GM19463 (cell line): Measurements from ENCODE around the gene NDUFS4.
"Not testable (repeated sequence)": the region's sequence is repeated elsewhere in the genome, so short reads cannot be mapped to it uniquely, and the experiment has no call there.

Experiments
- ATAC-seq: cut with Tn5 transposase; IDR thresholded peaks from one replicate; pipeline ENCODE4 v1.9.1; 2021; ENCODE audit warnings: mild to moderate bottlenecking, moderate library complexity; ENCODE audit not compliant: unreplicated experiment

NDUFS4 gene

GRCh38 chr5:53649352-53649751 lies 88.9 kb downstream of the NDUFS4 start:
- ATAC-seq: no peak

- ATAC-seq: not testable (repeated sequence)
Observed at GRCh38 chr5:53660573-53660972, 100.1 kb downstream of the NDUFS4 start.

GRCh38 chr5:53665313-53665712 lies 104.9 kb downstream of the NDUFS4 start:
- ATAC-seq: not testable (repeated sequence)

GRCh38 chr5:53667621-53668020 lies 107.2 kb downstream of the NDUFS4 start:
- ATAC-seq: no peak

GRCh38 chr5:53671447-53671846 lies 111.0 kb downstream of the NDUFS4 start:
- ATAC-seq: no peak

GRCh38 chr5:53674121-53674520 lies 113.7 kb downstream of the NDUFS4 start:
- ATAC-seq: no peak

GRCh38 chr5:53677632-53678031 lies 117.2 kb downstream of the NDUFS4 start:
- ATAC-seq: no peak

- no peak for ATAC-seq
Observed at GRCh38 chr5:53678981-53679660, 118.7 kb downstream of the NDUFS4 start.

- no peak for ATAC-seq
Observed at GRCh38 chr5:53681079-53681478, 120.6 kb downstream of the NDUFS4 start.

GRCh38 chr5:53691014-53691413 lies 130.6 kb downstream of the NDUFS4 start:
- ATAC-seq: no peak

- ATAC-seq: no peak
Observed at GRCh38 chr5:53694520-53695022, 134.1 kb downstream of the NDUFS4 start.

GRCh38 chr5:53710405-53710804 lies 150.0 kb downstream of the NDUFS4 start:
- not testable (repeated sequence) for ATAC-seq

GRCh38 chr5:53712327-53712726 lies 151.9 kb downstream of the NDUFS4 start:
- no peak for ATAC-seq

GRCh38 chr5:53713978-53714666 lies 153.7 kb downstream of the NDUFS4 start:
- no peak for ATAC-seq

- no peak for ATAC-seq
Observed at GRCh38 chr5:53714667-53715010, 154.2 kb downstream of the NDUFS4 start.

GRCh38 chr5:53726121-53726520 lies 165.7 kb downstream of the NDUFS4 start:
- no peak for ATAC-seq

GRCh38 chr5:53730943-53731342 lies 170.5 kb downstream of the NDUFS4 start:
- no peak for ATAC-seq
